GM18909 (cell line): ENCODE measurements around the gene TCEAL1.

Experiments
- ATAC-seq: cut with Tn5 transposase; IDR thresholded peaks from one replicate; pipeline ENCODE4 v1.9.1; 2021; ENCODE audit warnings: mild to moderate bottlenecking; ENCODE audit not compliant: unreplicated experiment, poor library complexity

Gene TCEAL1

DNA sequence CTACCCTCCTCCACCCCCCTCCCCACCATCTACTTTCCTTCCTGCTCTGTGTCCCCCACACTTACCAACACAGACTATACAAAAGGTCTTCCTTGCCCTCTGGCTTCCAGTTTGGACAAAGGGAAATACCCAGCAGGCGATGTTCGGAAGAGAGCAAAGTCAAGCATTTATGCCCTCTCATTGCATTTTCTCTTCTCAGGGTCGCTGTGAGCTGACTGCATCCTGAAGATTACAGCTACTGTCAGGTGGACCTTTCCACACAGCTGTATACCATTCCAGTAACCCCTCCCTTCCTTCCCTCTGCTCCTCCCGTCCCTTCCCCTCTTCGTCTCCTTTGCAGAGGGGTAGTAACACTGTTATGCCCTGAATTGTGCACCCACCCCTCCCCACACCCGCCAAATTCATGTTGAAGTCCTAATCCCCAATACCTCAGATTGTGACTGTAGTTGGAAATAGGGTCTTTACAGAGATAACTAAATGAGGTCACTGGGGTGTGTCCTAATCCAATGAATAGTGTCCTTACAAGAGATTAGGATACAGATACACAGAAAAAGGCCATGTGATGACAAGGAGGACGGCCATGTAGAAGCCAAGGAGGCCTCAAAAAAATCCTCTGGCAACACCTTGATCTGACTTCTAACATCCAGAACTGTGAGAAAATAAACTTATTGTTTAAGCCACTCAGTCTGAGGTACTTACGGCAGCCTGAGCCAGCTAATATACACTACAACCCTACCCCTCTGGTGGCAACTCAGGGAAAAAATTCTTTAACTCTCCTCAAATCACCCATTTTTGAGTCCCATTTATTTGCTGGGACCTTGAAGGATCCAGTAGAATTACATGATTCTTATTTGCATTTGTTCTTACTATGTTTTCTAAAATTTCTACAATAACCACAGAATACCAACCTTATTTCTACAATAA is 46.0 kb downstream of the TCEAL1 start:
- no peak for ATAC-seq

DNA sequence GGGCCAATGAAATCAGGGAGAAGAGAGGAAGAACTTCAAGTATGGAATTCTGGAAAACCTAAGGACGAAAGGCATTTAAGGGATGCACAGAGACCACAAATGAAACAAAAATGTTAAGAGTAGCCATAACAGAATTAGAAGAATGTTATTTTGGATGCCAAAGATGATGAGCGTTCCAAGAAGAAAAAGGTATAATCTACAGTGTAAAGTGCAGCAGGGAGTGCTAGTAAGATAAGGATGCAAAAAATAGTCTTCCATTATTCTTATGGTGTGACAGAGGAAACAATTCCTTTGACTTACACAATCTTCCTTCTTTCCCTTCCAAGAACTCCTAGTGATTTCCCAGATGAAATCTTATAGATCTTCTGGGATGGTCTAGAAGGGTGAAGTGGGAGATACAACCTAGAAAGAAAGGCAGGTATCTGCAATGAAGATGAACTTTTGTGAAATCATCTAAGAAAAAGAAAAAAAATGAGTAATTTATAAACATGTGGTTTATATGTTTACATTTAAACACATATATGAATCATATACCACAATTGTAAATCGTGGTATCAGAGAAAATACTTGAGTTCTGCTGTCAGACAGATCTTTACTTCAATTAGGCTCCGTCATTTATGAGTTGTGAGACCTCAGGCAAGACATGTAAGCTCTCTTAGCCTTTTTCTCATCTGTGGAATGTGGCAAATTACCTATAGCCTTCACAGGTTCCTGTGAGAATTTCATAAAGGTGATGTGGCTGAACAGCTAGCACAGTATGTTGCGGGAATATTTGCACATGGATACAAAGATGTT is 49.6 kb downstream of the TCEAL1 start:
- no peak for ATAC-seq
